Adrenal gland (tissue), 12 donors: ENCODE data around the gene ENDOG. TPM values are rescaled to one million over a fixed set of nuclear protein-coding genes. Genes with fewer than 3 reads are reported as not detected.

ENCODE experiments used
- DNase-seq, 7 donors: peaks; one replicate each; pipeline ENCODE4 v3.0.0-alpha.2; 2019 to 2020
- H3K27ac ChIP-seq, 5 donors: fragments of 200-600 bp; sonication (generic) in 4 of 5; 1 replicate in 3 of 5; 2 replicates in 2 of 5; pipeline versions ENCODE4 v1.5.1 to v1.8.0; 2016 to 2020; ENCODE audit warnings: mild to moderate bottlenecking in 1 of 5
- H3K27me3 ChIP-seq: fragments of 200-600 bp; 2 replicates; pipeline ENCODE4 v1.8.0; 2021
- H3K36me3 ChIP-seq, 2 donors: fragments of 200-600 bp; replicated peaks in 1 of 2; 1 replicate in 1 of 2; 2 replicates in 1 of 2; pipeline versions ENCODE4 v1.5.1 to v1.8.0; 2018 to 2022
- H3K4me1 ChIP-seq, 2 donors: fragments of 200-600 bp; replicated peaks in 1 of 2; 1 replicate in 1 of 2; 2 replicates in 1 of 2; pipeline versions ENCODE4 v1.5.1 to v1.8.0; 2018 to 2021
- H3K4me3 ChIP-seq, 4 donors: fragments of 200-600 bp; sonication (generic) in 3 of 4; one replicate each; pipeline ENCODE4 v1.5.1; 2016 to 2018
- H3K9me3 ChIP-seq, 3 donors: fragments of 200-600 bp; sonication (generic) in 1 of 3; replicated peaks in 1 of 3; 1 replicate in 2 of 3; 2 replicates in 1 of 3; pipeline versions ENCODE4 v1.5.1 to v1.8.0; 2016 to 2021
- POLR2A ChIP-seq, 2 donors: fragments of 450-650 bp; IDR thresholded peaks; one replicate each; pipeline ENCODE4 v1.6.1; 2017; ENCODE audit warnings: antibody characterized with exemption in 2 of 2, mild to moderate bottlenecking in 2 of 2, moderate library complexity in 1 of 2
- WGBS, 4 donors: extraction: QIAGEN DNeasy Blood & Tissue Kit in 2 of 4; methylation state at CpG; one replicate each; pipeline versions ENCODE4 v1.1.5 to v1.1.7; 2013 to 2017; 5-methylcytosine and 5-hydroxymethylcytosine counted together
- intact Hi-C, 2 donors: fragments of 100-400 bp; cut with DNase I; formaldehyde crosslinking; loops; one replicate each; pipeline versions ENCODE4 v1.14.1 to v1.15.0; 2022 to 2023
- polyA plus RNA-seq, 3 donors: library from polyadenylated mRNA; stranded (reverse); fragments of 200-250 nt in 2 of 3; fragments of 350-450 nt in 1 of 3; fragmentation: Illumina TruSeq in 1 of 3; extraction: RNeasy Lipid Tissue Mini Kit (QIAGEN cat#74804) in 1 of 3; gene quantifications; one replicate each; pipeline ENCODE4 v1.2.3, GENCODE V29; 2013 to 2014
- total RNA-seq, 9 donors: library from RNA; depleted of rRNA in 4 of 9; stranded (reverse); fragments of >200 nt in 4 of 9; fragments of 120-200 nt in 1 of 9; fragmentation: NEBNext Ultra II Directional in 1 of 9; extraction: Animal tissue kit (Norgen Biotek cat#: 25700) in 1 of 9; gene quantifications; one replicate each; pipeline versions ENCODE4 v1.1.0 to v1.2.4, GENCODE V29; 2013 to 2023
- TF ChIP-seq, protein P1 (sequence below), 6 experiments: fragments of 450-650 bp in 4 of 6; fragments of 200-600 bp in 2 of 6; sonication (generic) in 1 of 6; IDR thresholded peaks; 1 replicate in 5 of 6; 2 replicates in 1 of 6; pipeline versions ENCODE4 v1.5.1 to v1.8.0; 2016 to 2021; ENCODE audit warnings: antibody characterized with exemption in 6 of 6, mild to moderate bottlenecking in 2 of 6, moderate library complexity in 1 of 6
- donor health status: healthy with polysubstance abuse.
- donor health status: Bipolar disorder and iron deficiency.
- donor health status: DM: yes; HTN: yes; CAD: no.
- donor health status: DM: no; HTN: no; CAD: no.
- donor health status: DM: no; HTN: no; CAD: no.
- donor health status: DM: yes; HTN: yes; CAD: no.

ENDOG gene
- total and polyA plus RNA-seq, 12 donors: 4.9 to 113 (median 32.1) TPM

DNA sequence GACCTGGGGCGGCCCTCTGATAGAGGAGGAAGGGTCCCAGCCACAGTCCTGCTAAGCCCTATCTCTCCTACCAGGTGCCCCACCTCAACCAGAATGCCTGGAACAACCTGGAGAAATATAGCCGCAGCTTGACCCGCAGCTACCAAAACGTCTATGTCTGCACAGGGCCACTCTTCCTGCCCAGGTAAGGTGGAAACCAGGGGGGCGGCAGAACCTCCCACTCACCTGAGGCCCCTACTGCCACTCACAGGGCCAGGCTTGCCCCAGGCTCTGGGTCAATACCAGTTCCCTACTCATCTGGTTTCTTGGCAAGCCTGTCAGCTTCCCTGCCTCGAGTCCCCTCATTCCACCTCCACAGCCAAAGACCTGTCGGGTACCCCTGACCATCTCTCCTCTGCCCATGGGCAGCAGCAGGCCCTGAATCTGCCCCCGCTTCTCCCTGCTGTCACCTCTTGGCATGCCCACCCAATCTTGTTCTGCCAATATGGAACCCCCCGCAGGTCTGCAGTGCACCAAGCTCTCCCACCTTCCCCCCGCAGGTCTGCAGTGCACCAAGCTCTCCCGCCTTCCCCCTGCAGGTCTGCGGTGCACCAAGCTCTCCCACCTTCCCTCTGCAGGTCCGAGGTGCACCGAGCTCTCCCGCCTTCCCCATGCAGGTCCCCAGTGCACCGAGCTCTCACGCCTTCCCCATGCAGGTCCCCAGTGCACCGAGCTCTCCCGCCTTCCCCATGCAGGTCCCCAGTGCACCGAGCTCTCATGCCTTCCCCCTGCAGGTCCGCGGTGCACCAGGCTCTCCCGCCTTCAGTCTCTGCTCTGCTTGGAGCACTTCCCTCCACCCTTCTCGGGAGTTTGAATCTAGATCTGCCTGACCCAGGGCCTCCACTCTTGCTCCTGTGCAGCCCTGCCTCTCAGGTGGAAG lies 2.6 kb downstream of the ENDOG start:
- Histone ChIP-seq H3K27me3 (no peaks in the 10 kb centered on the region), H3K36me3 (peaks cover 0 to 36% of the 10 kb centered on the region in 2 donors), H3K9me3 (no peaks in the 10 kb centered on the region), H3K27ac (no peak overlapping the region), H3K4me1 (peaks cover 4 to 14% of the 10 kb centered on the region in 2 donors), H3K4me3 (no peak overlapping the region)
- TF ChIP-seq, protein P1, sequence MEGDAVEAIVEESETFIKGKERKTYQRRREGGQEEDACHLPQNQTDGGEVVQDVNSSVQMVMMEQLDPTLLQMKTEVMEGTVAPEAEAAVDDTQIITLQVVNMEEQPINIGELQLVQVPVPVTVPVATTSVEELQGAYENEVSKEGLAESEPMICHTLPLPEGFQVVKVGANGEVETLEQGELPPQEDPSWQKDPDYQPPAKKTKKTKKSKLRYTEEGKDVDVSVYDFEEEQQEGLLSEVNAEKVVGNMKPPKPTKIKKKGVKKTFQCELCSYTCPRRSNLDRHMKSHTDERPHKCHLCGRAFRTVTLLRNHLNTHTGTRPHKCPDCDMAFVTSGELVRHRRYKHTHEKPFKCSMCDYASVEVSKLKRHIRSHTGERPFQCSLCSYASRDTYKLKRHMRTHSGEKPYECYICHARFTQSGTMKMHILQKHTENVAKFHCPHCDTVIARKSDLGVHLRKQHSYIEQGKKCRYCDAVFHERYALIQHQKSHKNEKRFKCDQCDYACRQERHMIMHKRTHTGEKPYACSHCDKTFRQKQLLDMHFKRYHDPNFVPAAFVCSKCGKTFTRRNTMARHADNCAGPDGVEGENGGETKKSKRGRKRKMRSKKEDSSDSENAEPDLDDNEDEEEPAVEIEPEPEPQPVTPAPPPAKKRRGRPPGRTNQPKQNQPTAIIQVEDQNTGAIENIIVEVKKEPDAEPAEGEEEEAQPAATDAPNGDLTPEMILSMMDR (IDR thresholded peaks at IDR 0.05): no peak
- TF ChIP-seq POLR2A (IDR thresholded peaks at IDR 0.05): no peak
- 87 to 91% (median 90%) methylated on average over 19 to 24 of the region's 24 CpGs for WGBS, 4 donors
- DNase-seq: no peak
- intact Hi-C loops: no loop called here

DNA sequence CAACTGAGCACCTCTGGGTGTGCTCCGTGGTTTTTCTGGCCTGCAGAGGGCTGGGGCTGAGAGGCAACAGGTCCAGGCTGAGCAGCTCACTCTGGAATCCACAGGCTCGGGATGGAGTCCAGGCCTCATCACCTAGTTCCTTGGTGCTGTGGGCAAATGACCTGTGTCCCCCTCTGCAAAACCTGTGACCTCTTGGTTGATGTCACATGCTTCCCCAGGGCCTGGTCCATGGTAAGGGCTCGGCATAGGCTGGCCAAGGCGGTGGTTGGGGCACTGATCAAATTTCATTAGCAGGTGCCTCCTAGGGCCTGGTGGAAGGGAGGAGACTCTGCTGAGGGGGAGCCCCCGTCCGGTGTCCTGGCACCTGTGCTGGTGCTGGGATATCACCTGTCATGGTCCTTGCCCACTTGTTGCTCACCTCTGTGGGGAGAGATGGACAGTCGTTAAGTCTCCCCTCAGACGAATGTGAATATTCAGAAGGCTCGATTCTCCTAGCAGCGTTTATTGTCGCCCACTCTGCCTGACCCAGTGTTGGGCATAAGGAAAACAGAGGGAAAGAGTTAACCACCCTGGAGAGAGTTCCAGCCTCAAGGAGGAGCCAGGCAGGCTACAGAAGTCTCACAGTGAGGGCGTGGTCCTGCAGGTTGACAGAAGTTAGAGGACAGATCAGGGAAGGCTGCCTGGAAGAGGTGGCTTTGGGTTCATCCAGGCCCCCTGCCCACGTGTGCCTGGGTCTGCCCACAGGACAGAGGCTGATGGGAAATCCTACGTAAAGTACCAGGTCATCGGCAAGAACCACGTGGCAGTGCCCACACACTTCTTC lies 3.5 kb downstream of the ENDOG start:
- H3K9me3 ChIP-seq: no peaks in the 10 kb centered on the region
- no peak overlapping the region for H3K4me3 ChIP-seq
- intact Hi-C loops: no loop called here
- H3K27ac ChIP-seq: no peak overlapping the region
- peaks cover 0 to 45% of the 10 kb centered on the region in 2 donors for H3K36me3 ChIP-seq
- no peak for DNase-seq
- H3K27me3 ChIP-seq: no peaks in the 10 kb centered on the region
- peaks cover 4 to 14% of the 10 kb centered on the region in 2 donors for H3K4me1 ChIP-seq
- 82 to 87% (median 85%) methylated on average over 13 to 16 of the region's 16 CpGs for WGBS, 4 donors
- TF ChIP-seq, protein P1 (IDR thresholded peaks at IDR 0.05): no peak
- TF ChIP-seq POLR2A (IDR thresholded peaks at IDR 0.05): no peak

DNA sequence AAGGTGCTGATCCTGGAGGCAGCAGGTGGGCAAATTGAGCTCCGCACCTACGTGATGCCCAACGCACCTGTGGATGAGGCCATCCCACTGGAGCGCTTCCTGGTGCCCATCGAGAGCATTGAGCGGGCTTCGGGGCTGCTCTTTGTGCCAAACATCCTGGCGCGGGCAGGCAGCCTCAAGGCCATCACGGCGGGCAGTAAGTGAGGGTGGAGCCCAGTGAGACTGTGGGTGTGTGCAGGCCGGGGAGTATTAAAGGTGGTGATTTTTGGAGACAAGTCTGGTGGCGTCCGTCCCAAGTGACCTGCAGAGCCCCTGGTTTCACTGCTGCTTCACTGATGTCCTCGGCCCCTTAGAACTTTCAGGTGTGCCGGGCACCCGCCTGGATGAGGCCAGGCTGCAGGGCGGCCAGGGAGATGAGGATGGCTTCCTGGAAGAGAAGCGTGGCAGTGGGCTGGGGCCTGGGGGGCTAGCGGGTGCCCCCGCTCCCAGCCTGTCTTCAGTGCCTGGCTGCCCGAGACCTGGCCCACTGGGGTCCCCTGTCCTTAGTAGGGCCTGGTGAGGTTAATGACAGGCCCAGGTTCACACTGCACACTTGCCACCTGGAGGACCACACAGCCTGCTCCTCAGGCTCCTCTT lies 4.2 kb downstream of the ENDOG start:
- 60 to 81% (median 69%) methylated on average over 13 to 22 of the region's 22 CpGs for WGBS, 4 donors
- intact Hi-C loops: no loop called here
- TF ChIP-seq POLR2A (IDR thresholded peaks at IDR 0.05): no peak
- TF ChIP-seq, protein P1 (IDR thresholded peaks at IDR 0.05): no peak
- Histone ChIP-seq H3K9me3 (no peaks in the 10 kb centered on the region), H3K4me1 (peaks cover 4 to 14% of the 10 kb centered on the region in 2 donors), H3K4me3 (no peak overlapping the region), H3K27ac (no peak overlapping the region), H3K36me3 (peaks cover 0 to 52% of the 10 kb centered on the region in 2 donors), H3K27me3 (no peaks in the 10 kb centered on the region)
- peak in 4 of 7 donors; percentile 42 to 68 (median 61) for DNase-seq
